PC-9 (cell line): ENCODE results near the gene MTIF3.

Source experiments
- EZH2 ChIP-seq: fragments of 200-600 bp; sonication (generic); IDR thresholded peaks from 2 replicates; pipeline ENCODE4 v1.8.0; 2017; ENCODE audit warnings: antibody characterized with exemption, low read depth
- TF ChIP-seq, protein P1 (sequence below): fragments of 200-600 bp; sonication (generic); conservative IDR thresholded peaks from 2 replicates; pipeline ENCODE4 v1.6.1; 2017; ENCODE audit warnings: mixed run types, antibody characterized with exemption, mild to moderate bottlenecking, moderate library complexity

DNA sequence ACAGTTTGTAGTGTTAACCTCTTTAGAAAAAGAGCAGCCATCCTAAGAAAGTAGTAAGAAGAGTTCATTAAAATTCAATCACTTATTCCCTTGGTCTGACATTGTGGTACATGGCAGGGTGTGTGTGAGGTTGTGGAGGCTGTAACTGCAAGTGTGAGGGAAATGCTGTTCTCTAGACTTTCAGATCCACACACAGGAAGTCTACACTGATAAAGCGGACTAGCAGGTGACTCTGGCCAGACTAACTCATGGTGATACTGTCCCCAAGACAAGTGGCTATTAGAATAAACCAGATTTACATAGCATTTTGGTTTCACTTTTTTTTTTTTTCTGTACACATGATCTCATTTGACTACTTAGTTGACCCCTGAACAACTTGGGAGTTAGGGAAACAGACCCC, 10.0 kb downstream of the MTIF3 start:
- TF ChIP-seq, protein P1, sequence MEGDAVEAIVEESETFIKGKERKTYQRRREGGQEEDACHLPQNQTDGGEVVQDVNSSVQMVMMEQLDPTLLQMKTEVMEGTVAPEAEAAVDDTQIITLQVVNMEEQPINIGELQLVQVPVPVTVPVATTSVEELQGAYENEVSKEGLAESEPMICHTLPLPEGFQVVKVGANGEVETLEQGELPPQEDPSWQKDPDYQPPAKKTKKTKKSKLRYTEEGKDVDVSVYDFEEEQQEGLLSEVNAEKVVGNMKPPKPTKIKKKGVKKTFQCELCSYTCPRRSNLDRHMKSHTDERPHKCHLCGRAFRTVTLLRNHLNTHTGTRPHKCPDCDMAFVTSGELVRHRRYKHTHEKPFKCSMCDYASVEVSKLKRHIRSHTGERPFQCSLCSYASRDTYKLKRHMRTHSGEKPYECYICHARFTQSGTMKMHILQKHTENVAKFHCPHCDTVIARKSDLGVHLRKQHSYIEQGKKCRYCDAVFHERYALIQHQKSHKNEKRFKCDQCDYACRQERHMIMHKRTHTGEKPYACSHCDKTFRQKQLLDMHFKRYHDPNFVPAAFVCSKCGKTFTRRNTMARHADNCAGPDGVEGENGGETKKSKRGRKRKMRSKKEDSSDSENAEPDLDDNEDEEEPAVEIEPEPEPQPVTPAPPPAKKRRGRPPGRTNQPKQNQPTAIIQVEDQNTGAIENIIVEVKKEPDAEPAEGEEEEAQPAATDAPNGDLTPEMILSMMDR, result no peak
- TF ChIP-seq EZH2, result no peak
